Ovary (tissue), 3 donors: ENCODE results near the gene FBXL15.

ENCODE experiments used
- EP300 ChIP-seq: sonication (generic); formaldehyde crosslinking; IDR thresholded peaks from one replicate; pipeline ENCODE4 v1.6.1; 2017; ENCODE audit warnings: antibody characterized with exemption
- POLR2A ChIP-seq: fragments of 450-650 bp; IDR thresholded peaks from one replicate; pipeline ENCODE4 v1.6.1; 2017; ENCODE audit warnings: antibody characterized with exemption, mild to moderate bottlenecking, moderate library complexity
- TF ChIP-seq, protein P1 (sequence below), 3 donors: fragments of 450-650 bp in 2 of 3; fragments of 200-600 bp in 1 of 3; IDR thresholded peaks; one replicate each; pipeline versions ENCODE4 v1.5.1 to v1.8.0; 2016 to 2022; ENCODE audit warnings: antibody characterized with exemption in 3 of 3, mild to moderate bottlenecking in 1 of 3
- donor health status: DM: no; HTN: no; CAD: no.

GRCh38 chr10:102375250-102375649 lies 45.4 kb upstream of the FBXL15 start:
- TF ChIP-seq, protein P1, sequence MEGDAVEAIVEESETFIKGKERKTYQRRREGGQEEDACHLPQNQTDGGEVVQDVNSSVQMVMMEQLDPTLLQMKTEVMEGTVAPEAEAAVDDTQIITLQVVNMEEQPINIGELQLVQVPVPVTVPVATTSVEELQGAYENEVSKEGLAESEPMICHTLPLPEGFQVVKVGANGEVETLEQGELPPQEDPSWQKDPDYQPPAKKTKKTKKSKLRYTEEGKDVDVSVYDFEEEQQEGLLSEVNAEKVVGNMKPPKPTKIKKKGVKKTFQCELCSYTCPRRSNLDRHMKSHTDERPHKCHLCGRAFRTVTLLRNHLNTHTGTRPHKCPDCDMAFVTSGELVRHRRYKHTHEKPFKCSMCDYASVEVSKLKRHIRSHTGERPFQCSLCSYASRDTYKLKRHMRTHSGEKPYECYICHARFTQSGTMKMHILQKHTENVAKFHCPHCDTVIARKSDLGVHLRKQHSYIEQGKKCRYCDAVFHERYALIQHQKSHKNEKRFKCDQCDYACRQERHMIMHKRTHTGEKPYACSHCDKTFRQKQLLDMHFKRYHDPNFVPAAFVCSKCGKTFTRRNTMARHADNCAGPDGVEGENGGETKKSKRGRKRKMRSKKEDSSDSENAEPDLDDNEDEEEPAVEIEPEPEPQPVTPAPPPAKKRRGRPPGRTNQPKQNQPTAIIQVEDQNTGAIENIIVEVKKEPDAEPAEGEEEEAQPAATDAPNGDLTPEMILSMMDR (IDR thresholded peaks at IDR 0.05), result no peak
- TF ChIP-seq POLR2A (no peak), EP300 (no peak)
